ENCODE results near the gene SCUBE1. TPM values are rescaled to one million over a fixed set of nuclear protein-coding genes. Genes with fewer than 3 reads are reported as not detected.

SCUBE1 gene
- total RNA-seq, 1 experiment from 2014 or later, result not detected

DNA sequence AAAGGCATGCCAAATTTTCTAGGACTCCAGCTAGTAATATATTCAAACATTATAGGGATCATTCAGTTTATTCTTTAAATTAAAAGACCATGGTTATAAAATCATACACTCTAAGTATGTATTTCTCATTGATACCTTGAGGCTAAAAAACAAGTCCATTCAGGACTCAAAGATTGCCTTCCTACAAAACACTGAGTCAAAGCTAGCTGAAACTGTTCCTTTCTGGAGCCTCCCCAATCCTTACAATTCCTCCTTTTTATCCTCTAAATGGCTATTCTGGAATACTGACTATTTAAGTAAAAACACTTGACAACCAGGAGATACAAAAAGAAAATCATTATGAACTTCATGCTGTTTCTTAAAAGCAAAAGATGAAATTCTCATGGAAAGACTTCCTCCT is 151.3 kb downstream of the SCUBE1 start:
- Histone ChIP-seq H3K36me3 (ENCODE audit: control insufficient read depth, insufficient read depth, low read length) (no peaks in the 10 kb centered on the region; the same call in 1 of the 2 replicates), H3K4me1 (ENCODE audit: control insufficient read depth, insufficient read depth, low read length) (no peaks in the 10 kb centered on the region), H3K27me3 (ENCODE audit: control insufficient read depth, insufficient read depth, low read length) (no peaks in the 10 kb centered on the region), H3K27ac (ENCODE audit: low read length) (no peak overlapping the region), H3K4me3 (ENCODE audit: low read depth in 2 of 2, low read length in 2 of 2) (no peak overlapping the region), H3K9me3 (ENCODE audit: control insufficient read depth, insufficient read depth, low read depth, low read length) (no peaks in the 10 kb centered on the region)
- ATAC-seq (no peak), DNase-seq (ENCODE audit: low read depth, low spot score) (no peak)
- in situ Hi-C loops (cut with HindIII; ENCODE audit: low pct_unique_long_range_greater_than_20kb, low sequenced_read_pairs), result no loop called here
- ChIA-PET POLR2A (no interaction called here), CTCF (no interaction called here)
- BruUV-seq (replicated peaks), result no TSS peak
- TF ChIP-seq, protein P1, sequence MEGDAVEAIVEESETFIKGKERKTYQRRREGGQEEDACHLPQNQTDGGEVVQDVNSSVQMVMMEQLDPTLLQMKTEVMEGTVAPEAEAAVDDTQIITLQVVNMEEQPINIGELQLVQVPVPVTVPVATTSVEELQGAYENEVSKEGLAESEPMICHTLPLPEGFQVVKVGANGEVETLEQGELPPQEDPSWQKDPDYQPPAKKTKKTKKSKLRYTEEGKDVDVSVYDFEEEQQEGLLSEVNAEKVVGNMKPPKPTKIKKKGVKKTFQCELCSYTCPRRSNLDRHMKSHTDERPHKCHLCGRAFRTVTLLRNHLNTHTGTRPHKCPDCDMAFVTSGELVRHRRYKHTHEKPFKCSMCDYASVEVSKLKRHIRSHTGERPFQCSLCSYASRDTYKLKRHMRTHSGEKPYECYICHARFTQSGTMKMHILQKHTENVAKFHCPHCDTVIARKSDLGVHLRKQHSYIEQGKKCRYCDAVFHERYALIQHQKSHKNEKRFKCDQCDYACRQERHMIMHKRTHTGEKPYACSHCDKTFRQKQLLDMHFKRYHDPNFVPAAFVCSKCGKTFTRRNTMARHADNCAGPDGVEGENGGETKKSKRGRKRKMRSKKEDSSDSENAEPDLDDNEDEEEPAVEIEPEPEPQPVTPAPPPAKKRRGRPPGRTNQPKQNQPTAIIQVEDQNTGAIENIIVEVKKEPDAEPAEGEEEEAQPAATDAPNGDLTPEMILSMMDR (IDR thresholded peaks at IDR 0.05), result no peak
- TF ChIP-seq, protein P2, sequence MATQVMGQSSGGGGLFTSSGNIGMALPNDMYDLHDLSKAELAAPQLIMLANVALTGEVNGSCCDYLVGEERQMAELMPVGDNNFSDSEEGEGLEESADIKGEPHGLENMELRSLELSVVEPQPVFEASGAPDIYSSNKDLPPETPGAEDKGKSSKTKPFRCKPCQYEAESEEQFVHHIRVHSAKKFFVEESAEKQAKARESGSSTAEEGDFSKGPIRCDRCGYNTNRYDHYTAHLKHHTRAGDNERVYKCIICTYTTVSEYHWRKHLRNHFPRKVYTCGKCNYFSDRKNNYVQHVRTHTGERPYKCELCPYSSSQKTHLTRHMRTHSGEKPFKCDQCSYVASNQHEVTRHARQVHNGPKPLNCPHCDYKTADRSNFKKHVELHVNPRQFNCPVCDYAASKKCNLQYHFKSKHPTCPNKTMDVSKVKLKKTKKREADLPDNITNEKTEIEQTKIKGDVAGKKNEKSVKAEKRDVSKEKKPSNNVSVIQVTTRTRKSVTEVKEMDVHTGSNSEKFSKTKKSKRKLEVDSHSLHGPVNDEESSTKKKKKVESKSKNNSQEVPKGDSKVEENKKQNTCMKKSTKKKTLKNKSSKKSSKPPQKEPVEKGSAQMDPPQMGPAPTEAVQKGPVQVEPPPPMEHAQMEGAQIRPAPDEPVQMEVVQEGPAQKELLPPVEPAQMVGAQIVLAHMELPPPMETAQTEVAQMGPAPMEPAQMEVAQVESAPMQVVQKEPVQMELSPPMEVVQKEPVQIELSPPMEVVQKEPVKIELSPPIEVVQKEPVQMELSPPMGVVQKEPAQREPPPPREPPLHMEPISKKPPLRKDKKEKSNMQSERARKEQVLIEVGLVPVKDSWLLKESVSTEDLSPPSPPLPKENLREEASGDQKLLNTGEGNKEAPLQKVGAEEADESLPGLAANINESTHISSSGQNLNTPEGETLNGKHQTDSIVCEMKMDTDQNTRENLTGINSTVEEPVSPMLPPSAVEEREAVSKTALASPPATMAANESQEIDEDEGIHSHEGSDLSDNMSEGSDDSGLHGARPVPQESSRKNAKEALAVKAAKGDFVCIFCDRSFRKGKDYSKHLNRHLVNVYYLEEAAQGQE (IDR thresholded peaks at IDR 0.05; ENCODE audit: insufficient read depth in 1 of 2, low read depth in 2 of 2, low read length in 1 of 2), result no peak
- TF ChIP-seq TCF7L2 (IDR thresholded peaks at IDR 0.05; ENCODE audit: low read depth, low read length) (no peak), POLR2AphosphoS5 (IDR thresholded peaks at IDR 0.05; ENCODE audit: low read depth, low read length) (no peak), SIN3A (IDR thresholded peaks at IDR 0.05; ENCODE audit: borderline replicate concordance, insufficient read depth, low read depth, low read length) (no peak)
- intact Hi-C loops (cut with micrococcal nuclease; ENCODE audit: unreplicated experiment), result no loop called here

DNA sequence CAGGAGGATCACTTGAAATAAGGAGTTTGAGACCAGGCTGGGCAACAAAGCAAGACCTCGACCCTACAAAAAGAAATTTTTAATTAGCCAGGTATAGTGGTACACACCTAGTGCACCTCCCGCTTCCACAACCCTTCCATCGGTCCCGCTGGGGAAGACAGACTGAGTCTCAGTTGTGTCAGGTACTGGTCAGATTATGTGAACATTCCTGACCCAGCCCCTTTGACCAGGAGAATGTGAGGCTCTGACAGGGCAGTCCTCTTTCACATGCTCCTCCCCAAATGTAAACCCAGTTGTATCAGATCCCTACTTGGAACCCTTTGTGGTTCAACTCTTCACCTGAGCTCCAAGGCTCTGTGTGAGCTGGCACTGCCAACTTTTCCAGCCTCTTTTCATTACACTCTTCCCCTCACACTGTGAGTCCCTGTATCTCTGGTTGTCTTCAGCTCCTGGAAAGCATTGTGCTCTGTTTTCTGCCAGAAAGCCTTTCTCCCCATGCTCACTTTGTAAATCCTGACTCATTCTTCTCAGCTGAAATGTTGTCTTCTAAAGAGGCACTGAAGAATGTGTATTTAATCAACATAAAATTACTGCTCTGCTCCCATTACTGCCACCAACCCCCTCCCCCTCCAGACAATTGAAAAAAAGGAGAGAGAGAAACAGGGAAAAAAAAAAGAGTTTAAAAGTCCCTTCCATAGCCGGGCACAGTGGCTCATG is 154.2 kb downstream of the SCUBE1 start:
- H3K36me3 ChIP-seq (ENCODE audit: control insufficient read depth, insufficient read depth, low read length), result peaks cover 3% of the 10 kb centered on the region; the same call in 1 of the 2 replicates
- BruUV-seq (replicated peaks), result no TSS peak
- ChIA-PET POLR2A (no interaction called here), CTCF (no interaction called here)
- H3K27ac ChIP-seq (ENCODE audit: low read length), result no peak overlapping the region
- no peaks in the 10 kb centered on the region for H3K9me3 ChIP-seq (ENCODE audit: control insufficient read depth, insufficient read depth, low read depth, low read length)
- ATAC-seq (no peak), DNase-seq (ENCODE audit: low read depth, low spot score) (no peak)
- no peak overlapping the region for H3K4me3 ChIP-seq (ENCODE audit: low read depth in 2 of 2, low read length in 2 of 2)
- H3K4me1 ChIP-seq (ENCODE audit: control insufficient read depth, insufficient read depth, low read length), result peaks cover 4% of the 10 kb centered on the region
- H3K27me3 ChIP-seq (ENCODE audit: control insufficient read depth, insufficient read depth, low read length), result no peaks in the 10 kb centered on the region
- intact Hi-C loops (cut with micrococcal nuclease; ENCODE audit: unreplicated experiment) (no loop called here), in situ Hi-C loops (cut with HindIII; ENCODE audit: low pct_unique_long_range_greater_than_20kb, low sequenced_read_pairs) (no loop called here)
- TF ChIP-seq POLR2AphosphoS5 (IDR thresholded peaks at IDR 0.05; ENCODE audit: low read depth, low read length), result no peak
- no peak for TF ChIP-seq SIN3A (IDR thresholded peaks at IDR 0.05; ENCODE audit: borderline replicate concordance, insufficient read depth, low read depth, low read length)
- no peak for TF ChIP-seq TCF7L2 (IDR thresholded peaks at IDR 0.05; ENCODE audit: low read depth, low read length)
- TF ChIP-seq, protein P1 (IDR thresholded peaks at IDR 0.05), result no peak
- TF ChIP-seq, protein P2 (IDR thresholded peaks at IDR 0.05; ENCODE audit: insufficient read depth in 1 of 2, low read depth in 2 of 2, low read length in 1 of 2), result no peak
